Fibroblast of villous mesenchyme (primary cell): Measurements from ENCODE around the gene CDR2L. TPM values are rescaled to one million over a fixed set of nuclear protein-coding genes. Genes with fewer than 3 reads are reported as not detected.
A peak's percentile ranks its signal among the peaks of the same experiment; 100 is the strongest.

Source experiments
- DNase-seq: peaks from one replicate; pipeline ENCODE4 v3.0.0-alpha.2; 2010; ENCODE audit warnings: low read depth
- H3K4me3 ChIP-seq: 2 replicates; pipeline ENCODE4 v1.5.1; 2011; ENCODE audit warnings: low read depth, mild to moderate bottlenecking, low read length
- total RNA-seq: library from RNA; depleted of rRNA; stranded (reverse); fragments of >200 nt; gene quantifications from 2 replicates; pipeline ENCODE4 v1.2.3, GENCODE V29; 2012
- TF ChIP-seq, protein P1 (sequence below): IDR thresholded peaks from 2 replicates; pipeline ENCODE4 v1.5.1; 2012; ENCODE audit warnings: low read depth, mild to moderate bottlenecking, low read length; ENCODE audit not compliant: insufficient read depth

The CDR2L gene
- total RNA-seq, 1 donor, result 26.8 TPM

DNA sequence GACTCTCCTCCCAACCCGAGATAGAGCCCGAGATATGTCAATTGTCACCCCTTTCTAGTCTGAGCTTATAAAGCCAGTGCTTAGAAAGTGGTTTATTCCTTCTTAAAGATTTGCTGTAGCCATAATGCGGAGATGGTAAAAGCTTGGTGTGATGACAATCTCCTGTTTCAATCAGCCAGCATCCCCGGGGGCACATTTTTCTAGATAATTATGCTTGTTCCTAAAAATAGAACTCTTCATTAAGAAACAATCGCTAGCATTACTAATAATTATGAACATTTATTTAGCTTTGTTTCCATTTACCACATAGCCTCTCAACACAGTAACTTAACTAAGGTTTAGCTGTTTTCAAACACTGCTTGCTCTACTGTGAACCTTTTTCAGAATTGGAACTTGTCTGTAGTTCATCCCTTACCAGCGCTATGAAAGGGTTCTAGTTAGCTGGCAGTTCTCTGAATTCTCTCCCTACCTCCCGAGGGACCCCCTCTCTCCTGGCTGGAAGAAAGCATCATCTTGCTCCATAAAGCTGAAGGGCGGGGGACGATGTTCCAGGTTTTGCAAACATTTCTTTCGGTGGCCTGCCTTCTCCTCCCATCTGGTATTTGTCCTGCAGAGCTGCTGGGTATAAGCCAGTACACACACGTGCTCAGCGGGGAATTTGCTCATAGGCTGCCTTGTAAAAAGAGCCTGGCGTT is 24.1 kb downstream of the CDR2L start:
- H3K4me3 ChIP-seq, result peak overlapping the region; percentile 91
- peak; percentile 88 for DNase-seq
- TF ChIP-seq, protein P1, sequence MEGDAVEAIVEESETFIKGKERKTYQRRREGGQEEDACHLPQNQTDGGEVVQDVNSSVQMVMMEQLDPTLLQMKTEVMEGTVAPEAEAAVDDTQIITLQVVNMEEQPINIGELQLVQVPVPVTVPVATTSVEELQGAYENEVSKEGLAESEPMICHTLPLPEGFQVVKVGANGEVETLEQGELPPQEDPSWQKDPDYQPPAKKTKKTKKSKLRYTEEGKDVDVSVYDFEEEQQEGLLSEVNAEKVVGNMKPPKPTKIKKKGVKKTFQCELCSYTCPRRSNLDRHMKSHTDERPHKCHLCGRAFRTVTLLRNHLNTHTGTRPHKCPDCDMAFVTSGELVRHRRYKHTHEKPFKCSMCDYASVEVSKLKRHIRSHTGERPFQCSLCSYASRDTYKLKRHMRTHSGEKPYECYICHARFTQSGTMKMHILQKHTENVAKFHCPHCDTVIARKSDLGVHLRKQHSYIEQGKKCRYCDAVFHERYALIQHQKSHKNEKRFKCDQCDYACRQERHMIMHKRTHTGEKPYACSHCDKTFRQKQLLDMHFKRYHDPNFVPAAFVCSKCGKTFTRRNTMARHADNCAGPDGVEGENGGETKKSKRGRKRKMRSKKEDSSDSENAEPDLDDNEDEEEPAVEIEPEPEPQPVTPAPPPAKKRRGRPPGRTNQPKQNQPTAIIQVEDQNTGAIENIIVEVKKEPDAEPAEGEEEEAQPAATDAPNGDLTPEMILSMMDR, result no peak

DNA sequence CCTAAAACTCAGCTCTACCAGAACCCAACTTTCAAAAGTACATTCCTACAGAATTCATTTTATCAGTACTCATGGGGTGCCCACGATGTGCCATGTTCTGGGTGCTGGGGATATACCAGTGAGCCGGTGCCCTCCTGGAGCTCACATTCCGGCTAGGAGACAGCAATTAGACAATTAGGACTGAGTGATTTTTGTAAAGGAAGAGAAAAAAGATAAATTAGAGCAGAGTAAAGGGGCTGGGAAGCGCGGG is 24.6 kb downstream of the CDR2L start:
- TF ChIP-seq, protein P1, result no peak
- H3K4me3 ChIP-seq, result peak overlapping the region; percentile 91
- DNase-seq, result no peak

DNA sequence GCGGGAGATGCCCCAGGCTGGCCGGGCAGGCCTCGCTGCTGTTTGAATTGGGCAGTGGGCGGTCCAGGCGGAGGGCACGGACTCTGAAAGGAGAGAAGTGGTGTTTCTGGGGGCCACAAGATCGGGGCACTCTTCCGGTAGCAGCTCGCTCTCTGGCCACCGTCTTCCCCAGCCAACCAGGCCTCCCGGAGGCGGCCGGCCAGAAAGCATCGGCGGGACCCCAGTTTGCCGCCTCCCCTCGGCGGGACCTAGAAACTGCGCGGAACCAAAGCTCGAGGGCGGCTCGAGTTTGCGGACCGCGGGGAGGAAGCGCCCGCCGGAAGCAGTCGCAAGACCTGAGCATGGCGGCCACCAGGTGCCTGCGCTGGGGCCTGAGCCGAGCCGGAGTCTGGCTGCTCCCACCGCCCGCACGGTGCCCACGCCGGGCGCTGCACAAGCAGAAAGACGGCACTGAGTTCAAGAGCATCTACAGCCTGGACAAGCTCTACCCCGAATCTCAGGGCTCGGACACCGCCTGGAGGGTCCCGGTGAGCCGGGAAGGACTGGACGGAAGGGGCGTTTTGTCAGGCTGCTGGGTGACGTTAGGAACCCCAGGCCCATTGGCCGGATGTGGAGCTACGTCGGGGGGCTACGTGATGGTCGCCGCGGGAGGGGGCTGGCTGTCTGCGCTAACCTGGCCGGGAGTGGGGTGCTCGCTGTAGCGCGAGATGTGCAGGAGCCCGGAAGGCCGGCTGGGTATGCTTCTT is 25.1 kb downstream of the CDR2L start, which contains the start of gene MRPL58:
Gene MRPL58, plus strand, starts transcription at position 325 of the 746 bp plus-strand sequence. Its CDS starts 17 bp downstream, at position 342.
- peak; percentile 82 for DNase-seq
- H3K4me3 ChIP-seq, result peak within 1 kb of the TSS; percentile 91
- TF ChIP-seq, protein P1, result peak; percentile 57

DNA sequence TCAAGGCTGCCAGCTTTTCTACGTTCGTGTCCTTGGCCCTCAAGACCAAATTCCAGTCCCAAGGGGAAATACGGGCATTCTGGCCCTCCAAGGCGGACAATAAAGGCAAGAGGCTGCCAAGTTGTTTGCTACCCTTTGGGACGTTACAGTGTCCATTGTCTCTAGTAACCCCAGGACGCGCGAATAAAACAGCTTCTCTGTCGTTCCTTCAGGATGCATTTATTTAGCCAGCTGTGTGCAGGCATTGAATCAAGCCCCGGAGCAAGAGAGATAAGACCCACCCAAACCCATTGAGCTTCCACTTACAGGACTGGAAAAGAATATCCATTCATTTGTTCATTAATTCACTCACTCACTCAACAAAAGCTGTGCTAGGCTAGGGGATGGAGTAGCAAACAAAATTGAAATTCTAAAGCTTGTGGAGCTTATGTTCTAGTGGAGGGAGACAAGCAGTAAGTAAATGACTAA is 25.7 kb downstream of the CDR2L start:
- DNase-seq, result no peak
- peak overlapping the region; percentile 91 for H3K4me3 ChIP-seq
- TF ChIP-seq, protein P1, result no peak

DNA sequence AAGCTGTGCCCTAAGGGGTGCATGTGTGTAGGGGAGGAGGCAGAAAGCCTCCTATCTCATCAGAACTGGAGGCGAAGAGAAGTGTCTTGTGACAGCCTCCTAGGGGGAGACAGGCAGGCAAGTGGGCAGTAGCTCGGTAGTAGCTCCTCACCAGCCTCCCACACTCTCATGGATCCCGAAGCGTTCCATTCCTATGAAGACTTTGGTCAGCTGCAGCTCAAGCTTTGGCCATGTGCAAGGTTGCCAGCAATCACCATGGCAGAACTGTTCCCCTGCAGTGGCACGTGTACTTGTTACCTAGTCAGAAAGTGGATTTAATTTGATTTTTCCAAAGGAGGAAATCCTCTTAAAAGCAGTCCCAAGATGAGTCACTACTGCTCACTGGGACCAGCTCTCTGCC is 31.7 kb downstream of the CDR2L start:
- no peak for DNase-seq
- H3K4me3 ChIP-seq, result no peak overlapping the region
- TF ChIP-seq, protein P1, result no peak

DNA sequence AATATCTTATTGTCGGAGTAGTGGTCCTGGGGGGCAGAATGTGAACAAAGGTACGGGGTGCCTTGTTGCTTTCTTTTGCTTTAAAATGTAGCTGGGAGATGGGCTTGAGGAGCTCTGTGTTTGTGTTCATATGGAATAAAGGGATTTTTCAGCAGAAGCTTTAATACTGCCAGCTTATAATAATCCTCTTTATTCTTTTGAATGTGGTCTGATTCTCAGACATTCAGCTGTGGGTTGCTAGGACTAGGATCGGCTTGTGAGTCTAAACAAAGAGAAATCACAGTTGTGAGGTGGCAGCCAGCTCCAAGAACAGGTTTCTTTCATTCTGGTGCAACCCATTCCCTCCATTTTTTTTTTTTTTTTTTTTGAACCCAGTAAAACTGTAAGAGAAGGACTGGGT is 32.3 kb downstream of the CDR2L start:
- DNase-seq, result no peak
- TF ChIP-seq, protein P1, result no peak
- no peak overlapping the region for H3K4me3 ChIP-seq
